ENCODE results near the gene RPS26. TPM values are rescaled to one million over a fixed set of nuclear protein-coding genes. Genes with fewer than 3 reads are reported as not detected.

Gene RPS26
- total and polyA plus RNA-seq, 9 of the 15 experiments (the other 6 are each of a cell fraction or from before 2014, with no cell fraction given) = 70.2 to 1,589 (median 852) TPM

DNA sequence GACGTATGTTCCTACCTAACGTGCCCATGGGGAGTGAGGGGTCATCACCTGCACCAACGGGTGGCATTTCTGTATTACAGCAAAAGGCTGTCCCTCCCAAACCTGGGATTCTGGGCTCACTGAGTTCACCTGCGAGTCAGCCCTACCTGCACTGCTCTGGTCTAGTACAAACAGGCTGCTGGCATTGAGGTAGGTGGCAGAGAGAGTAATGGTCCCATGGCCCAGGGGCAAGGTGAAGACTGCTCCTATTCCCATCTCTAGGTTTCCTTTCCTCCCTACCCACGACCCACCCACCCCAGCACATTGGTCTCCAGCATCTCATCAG is 44.2 kb upstream of the RPS26 start:
- peak overlapping the region; percentile 100 for H3K4me2 ChIP-seq (ENCODE audit: insufficient read depth, low read length)
- POLR2A ChIA-PET = interaction anchor here (0.7 to 5.1 kb wide), 13 partner anchors 9 to 281 kb away, joined by 3 to 31 read pairs (median 4); partner anchors contain the start of genes BLOC1S1, IKZF4, MYL6 and ORMDL2
- 0% methylated on average over 5 of the region's 5 CpGs for WGBS (ENCODE audit: insufficient coverage, low coverage, missing lambda C conversion rate)
- in situ Hi-C loops (cut with MboI) (loop anchor here (5.0 kb wide), 1 partner anchor 35 kb away; no protein-coding TSS in a partner anchor), intact Hi-C loops (cut with micrococcal nuclease) (loop anchor here (1.0 kb wide), 2 partner anchors 24 to 44 kb away; partner anchors contain the start of genes IKZF4 and RPS26)
- 0 out of 2 replicates have a peak, but pooled peaks have one; percentile 36 for TF ChIP-seq CBFB (CRISPR knock-in tag; IDR thresholded peaks at IDR 0.05)
- peak; percentile 86; the same call in 1 of the 2 replicates for TF ChIP-seq PHB (CRISPR knock-in tag; IDR thresholded peaks at IDR 0.05)
- TF ChIP-seq ZNF324 (CRISPR knock-in tag; IDR thresholded peaks at IDR 0.05) = no peak
- TF ChIP-seq, protein P1, sequence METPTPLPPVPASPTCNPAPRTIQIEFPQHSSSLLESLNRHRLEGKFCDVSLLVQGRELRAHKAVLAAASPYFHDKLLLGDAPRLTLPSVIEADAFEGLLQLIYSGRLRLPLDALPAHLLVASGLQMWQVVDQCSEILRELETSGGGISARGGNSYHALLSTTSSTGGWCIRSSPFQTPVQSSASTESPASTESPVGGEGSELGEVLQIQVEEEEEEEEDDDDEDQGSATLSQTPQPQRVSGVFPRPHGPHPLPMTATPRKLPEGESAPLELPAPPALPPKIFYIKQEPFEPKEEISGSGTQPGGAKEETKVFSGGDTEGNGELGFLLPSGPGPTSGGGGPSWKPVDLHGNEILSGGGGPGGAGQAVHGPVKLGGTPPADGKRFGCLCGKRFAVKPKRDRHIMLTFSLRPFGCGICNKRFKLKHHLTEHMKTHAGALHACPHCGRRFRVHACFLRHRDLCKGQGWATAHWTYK (CRISPR knock-in tag; IDR thresholded peaks at IDR 0.05) = peak; percentile 36; the same call in 1 of the 2 replicates
- peak; percentile 4; the same call in 1 of the 2 replicates for TF ChIP-seq GABPB1 (CRISPR knock-in tag; IDR thresholded peaks at IDR 0.05)
- no peak for TF ChIP-seq FOXK1 (CRISPR knock-in tag; IDR thresholded peaks at IDR 0.05; ENCODE audit: borderline replicate concordance)
- 0 out of 2 replicates have a peak, but pooled peaks have one; percentile 33 for TF ChIP-seq ZFPM2 (CRISPR knock-in tag; IDR thresholded peaks at IDR 0.05)
- H3K79me2 ChIP-seq (ENCODE audit: control insufficient read depth, insufficient read depth, low read length) = peaks cover 19% of the 10 kb centered on the region
- no peaks in the 10 kb centered on the region for H3K9me3 ChIP-seq (replicated peaks; ENCODE audit: control insufficient read depth, insufficient read depth, low read depth, low read length)
- H3K36me3 ChIP-seq (ENCODE audit: control insufficient read depth, insufficient read depth, low read length) = peaks cover 33% of the 10 kb centered on the region
- ATAC-seq = peak; percentile 14
- no peaks in the 10 kb centered on the region for H4K20me1 ChIP-seq (replicated peaks; ENCODE audit: control insufficient read depth, insufficient read depth, low read length)
- H3K9me1 ChIP-seq (ENCODE audit: control insufficient read depth, insufficient read depth, low read length) = no peaks in the 10 kb centered on the region
- H3K27me3 ChIP-seq (ENCODE audit: control insufficient read depth in 2 of 2, insufficient read depth in 2 of 2, low read length in 2 of 2) = no peaks in the 10 kb centered on the region
- FAIRE-seq = no peak
- peak overlapping the region; percentile 60 for H3K4me3 ChIP-seq
- peaks cover 4 to 20% of the 10 kb centered on the region in 2 experiments; a peak in 4 of 5 replicates for H3K4me1 ChIP-seq (replicated peaks in 1 of 2; ENCODE audit: control insufficient read depth in 2 of 2, insufficient read depth in 2 of 2, low read length in 2 of 2)
- H3K27ac ChIP-seq (ENCODE audit: extremely low read depth, low read depth, low read length) = peak overlapping the region; percentile 77
- DNase-seq (ENCODE audit: extremely low read depth in 1 of 4, low spot score in 3 of 4) = no peak
- no TSS peak for BruUV-seq (replicated peaks)
- peak overlapping the region; percentile 77 for H2AFZ ChIP-seq (ENCODE audit: low read depth, low read length)
- H3K9ac ChIP-seq (ENCODE audit: insufficient read depth in 1 of 2, low read depth in 2 of 2, low read length in 2 of 2) = peak overlapping the region; percentile 83 to 94
- CTCF ChIA-PET (ENCODE audit: low intra/inter-chr PET ratio) = interaction anchor here (2.3 to 3.7 kb wide), 2 partner anchors 32 to 44 kb away, joined by 20 to 35 read pairs; partner anchors contain the start of gene RPS26
